Keratinocyte (primary cell): ENCODE measurements around the gene KRTAP10-4. TPM values are rescaled to one million over a fixed set of nuclear protein-coding genes. Genes with fewer than 3 reads are reported as not detected.

Experiments used
- DNase-seq: peaks from one replicate; pipeline ENCODE4 v3.0.0-alpha.2; 2011; ENCODE audit warnings: low read depth, missing footprints, low spot score
- FAIRE-seq: peaks from 2 replicates; lab custom pipeline; 2011; peaks lifted over from hg19 to GRCh38; lab: Jason Lieb, UNC
- H2AFZ ChIP-seq: 2 replicates; pipeline ENCODE4 v1.6.0; 2012; ENCODE audit warnings: low read length, control low read depth, inconsistent platforms; ENCODE audit not compliant: control insufficient read depth
- H3K27ac ChIP-seq: 2 replicates; pipeline ENCODE4 v1.5.1; 2011; ENCODE audit warnings: low read length; ENCODE audit not compliant: control insufficient read depth, insufficient read depth
- H3K27me3 ChIP-seq: 3 replicates; pipeline ENCODE4 v1.6.0; 2011; ENCODE audit warnings: low read length; ENCODE audit not compliant: control insufficient read depth, insufficient read depth; ENCODE audit errors: extremely low read depth
- H3K36me3 ChIP-seq, 2 experiments: 2 replicates in 1 of 2; 3 replicates in 1 of 2; pipeline ENCODE4 v1.5.1; 2011; ENCODE audit warnings: low read length in 2 of 2, mild to moderate bottlenecking in 1 of 2; ENCODE audit not compliant: control insufficient read depth in 2 of 2, insufficient read depth in 2 of 2; ENCODE audit errors: extremely low read depth in 1 of 2
- H3K4me1 ChIP-seq: 3 replicates; pipeline ENCODE4 v1.5.1; 2011; ENCODE audit warnings: low read length; ENCODE audit not compliant: control insufficient read depth, insufficient read depth; ENCODE audit errors: extremely low read depth
- H3K4me2 ChIP-seq: 3 replicates; pipeline ENCODE4 v1.6.0; 2011; ENCODE audit warnings: low read depth, low read length; ENCODE audit not compliant: control insufficient read depth, insufficient read depth; ENCODE audit errors: extremely low read depth
- H3K4me3 ChIP-seq, 3 experiments: fragments of 200-600 bp in 1 of 3; sonication (generic) in 1 of 3; 2 replicates in 2 of 3; 3 replicates in 1 of 3; pipeline ENCODE4 v1.5.1; 2011 to 2016; ENCODE audit warnings: low read length in 3 of 3, mild to moderate bottlenecking in 3 of 3, control low read depth in 2 of 3, inconsistent platforms in 1 of 3, low read depth in 1 of 3, mixed read lengths in 1 of 3, mixed run types in 1 of 3, moderate library complexity in 1 of 3; ENCODE audit not compliant: control insufficient read depth in 2 of 3, insufficient read depth in 2 of 3; ENCODE audit errors: extremely low read depth in 1 of 3
- H3K79me2 ChIP-seq: 2 replicates; pipeline ENCODE4 v1.6.0; 2012; ENCODE audit warnings: low read length; ENCODE audit not compliant: control insufficient read depth, insufficient read depth
- H3K9ac ChIP-seq: 3 replicates; pipeline ENCODE4 v1.6.0; 2011; ENCODE audit warnings: low read length; ENCODE audit not compliant: control insufficient read depth, insufficient read depth; ENCODE audit errors: extremely low read depth
- H3K9me1 ChIP-seq: 3 replicates; pipeline ENCODE4 v1.6.0; 2011; ENCODE audit warnings: low read length; ENCODE audit not compliant: control insufficient read depth, insufficient read depth; ENCODE audit errors: extremely low read depth
- H3K9me3 ChIP-seq: 2 replicates; pipeline ENCODE4 v1.5.1; 2012; ENCODE audit warnings: low read depth, low read length; ENCODE audit not compliant: control insufficient read depth
- H4K20me1 ChIP-seq: 3 replicates; pipeline ENCODE4 v1.6.0; 2011; ENCODE audit warnings: low read length; ENCODE audit not compliant: control insufficient read depth, insufficient read depth; ENCODE audit errors: extremely low read depth
- EZH2 ChIP-seq: IDR thresholded peaks from one replicate; pipeline ENCODE4 v1.6.1; 2012; ENCODE audit warnings: inconsistent platforms, mild to moderate bottlenecking, low read length, moderate library complexity
- dilution Hi-C: fragments of 300-500 bp; cut with MboI; formaldehyde crosslinking; loops from one replicate; pipeline ENCODE4 v1.7.0; 2020; ENCODE audit warnings: low sequenced_read_pairs; ENCODE audit not compliant: extremely low pct_ligation_motif_present
- polyA plus RNA-seq, 5 experiments: library from polyadenylated mRNA; depleted of rRNA in 3 of 5; stranded (reverse) in 3 of 5; stranded (forward) in 1 of 5; unstranded in 1 of 5; fragments of >200 nt; gene quantifications; 1 replicate in 1 of 5; 2 replicates in 3 of 5; 3 replicates in 1 of 5; pipeline versions ENCODE4 v1.2.1 to v1.2.3, GENCODE V29; 2011 to 2012; ENCODE audit warnings: missing spikeins in 2 of 5, low read depth in 1 of 5, low replicate concordance in 1 of 5
- TF ChIP-seq, protein P1 (sequence below), 3 experiments: IDR thresholded peaks in 1 of 3; conservative IDR thresholded peaks in 1 of 3; optimal IDR thresholded peaks in 1 of 3; 2 replicates in 2 of 3; 3 replicates in 1 of 3; pipeline versions ENCODE3 to v1.5.1; 2011; ENCODE audit warnings: low read length in 3 of 3, mild to moderate bottlenecking in 3 of 3, moderate library complexity in 2 of 3, control low read depth in 1 of 3, inconsistent platforms in 1 of 3; ENCODE audit not compliant: insufficient read depth in 2 of 3; ENCODE audit errors: extremely low read depth in 1 of 3

The KRTAP10-4 gene
- polyA plus RNA-seq, 1 donor (not counting 4 experiments of a cell fraction or from before 2014, with no cell fraction given) = not detected

DNA sequence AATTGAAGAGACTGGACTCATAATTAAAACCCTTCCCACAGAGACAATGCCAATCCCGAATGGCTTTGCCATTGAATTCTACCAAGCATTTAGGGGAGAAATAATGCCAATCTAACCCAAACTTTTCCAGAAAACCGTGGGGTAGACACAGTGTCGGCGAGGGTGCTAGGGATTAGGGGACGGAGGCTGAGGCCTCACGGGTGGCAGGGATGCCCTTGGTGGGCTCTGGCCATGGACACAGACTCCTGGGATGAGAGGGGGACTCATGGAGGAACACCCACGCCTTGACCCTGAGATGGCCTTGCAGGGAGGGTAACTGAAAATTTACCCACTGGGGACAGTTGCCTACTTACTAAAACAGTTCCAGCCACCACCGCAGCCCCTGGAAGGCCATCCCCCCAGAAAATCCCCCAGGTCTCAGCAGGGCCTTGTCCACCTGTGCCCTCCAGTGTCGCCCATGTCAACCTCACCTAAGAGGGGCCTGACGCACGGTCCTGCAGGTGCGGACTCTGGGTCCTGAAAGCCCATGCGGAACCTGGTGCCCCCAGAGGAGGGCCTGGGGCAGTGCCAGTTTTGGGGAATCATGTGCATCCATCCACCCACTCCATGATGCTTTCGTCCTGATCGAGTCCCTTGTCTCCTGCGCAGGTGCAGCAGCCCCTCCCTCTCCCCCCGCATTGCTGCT, 5.0 kb downstream of the KRTAP10-4 start:
- Histone ChIP-seq H3K27ac (no peak overlapping the region), H3K4me2 (no peak overlapping the region), H4K20me1 (no peaks in the 10 kb centered on the region), H3K79me2 (no peaks in the 10 kb centered on the region), H3K4me1 (no peaks in the 10 kb centered on the region), H3K36me3 (no peaks in the 10 kb centered on the region), H3K27me3 (no peaks in the 10 kb centered on the region), H3K9me3 (peaks cover 11% of the 10 kb centered on the region), H2AFZ (no peak overlapping the region), H3K9me1 (no peaks in the 10 kb centered on the region), H3K4me3 (no peak overlapping the region), H3K9ac (no peak overlapping the region)
- DNase-seq (no peak), FAIRE-seq (no peak)
- dilution Hi-C loops = no loop called here
- TF ChIP-seq, protein P1, sequence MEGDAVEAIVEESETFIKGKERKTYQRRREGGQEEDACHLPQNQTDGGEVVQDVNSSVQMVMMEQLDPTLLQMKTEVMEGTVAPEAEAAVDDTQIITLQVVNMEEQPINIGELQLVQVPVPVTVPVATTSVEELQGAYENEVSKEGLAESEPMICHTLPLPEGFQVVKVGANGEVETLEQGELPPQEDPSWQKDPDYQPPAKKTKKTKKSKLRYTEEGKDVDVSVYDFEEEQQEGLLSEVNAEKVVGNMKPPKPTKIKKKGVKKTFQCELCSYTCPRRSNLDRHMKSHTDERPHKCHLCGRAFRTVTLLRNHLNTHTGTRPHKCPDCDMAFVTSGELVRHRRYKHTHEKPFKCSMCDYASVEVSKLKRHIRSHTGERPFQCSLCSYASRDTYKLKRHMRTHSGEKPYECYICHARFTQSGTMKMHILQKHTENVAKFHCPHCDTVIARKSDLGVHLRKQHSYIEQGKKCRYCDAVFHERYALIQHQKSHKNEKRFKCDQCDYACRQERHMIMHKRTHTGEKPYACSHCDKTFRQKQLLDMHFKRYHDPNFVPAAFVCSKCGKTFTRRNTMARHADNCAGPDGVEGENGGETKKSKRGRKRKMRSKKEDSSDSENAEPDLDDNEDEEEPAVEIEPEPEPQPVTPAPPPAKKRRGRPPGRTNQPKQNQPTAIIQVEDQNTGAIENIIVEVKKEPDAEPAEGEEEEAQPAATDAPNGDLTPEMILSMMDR (optimal IDR thresholded peaks at IDR 0.05 in 1 of 3, IDR thresholded peaks at IDR 0.05 in 1 of 3, conservative IDR thresholded peaks at IDR 0.05 in 1 of 3; ENCODE audit: extremely low read depth in 1 of 3, insufficient read depth in 2 of 3, low read length in 3 of 3) = no peak
- TF ChIP-seq EZH2 = no peak

GRCh38 chr21:44579056-44579832, 5.7 kb downstream of the KRTAP10-4 start:
- Histone ChIP-seq H4K20me1 (no peaks in the 10 kb centered on the region), H3K4me3 (no peak overlapping the region), H3K9me1 (no peaks in the 10 kb centered on the region), H3K9ac (no peak overlapping the region), H2AFZ (no peak overlapping the region), H3K9me3 (peaks cover 11% of the 10 kb centered on the region), H3K27me3 (no peaks in the 10 kb centered on the region), H3K4me2 (no peak overlapping the region), H3K4me1 (no peaks in the 10 kb centered on the region), H3K36me3 (no peaks in the 10 kb centered on the region), H3K27ac (no peak overlapping the region), H3K79me2 (no peaks in the 10 kb centered on the region)
- FAIRE-seq = no peak
- TF ChIP-seq, protein P1 (optimal IDR thresholded peaks at IDR 0.05 in 1 of 3, IDR thresholded peaks at IDR 0.05 in 1 of 3, conservative IDR thresholded peaks at IDR 0.05 in 1 of 3; ENCODE audit: extremely low read depth in 1 of 3, insufficient read depth in 2 of 3, low read length in 3 of 3) = no peak
- TF ChIP-seq EZH2 = no peak
- dilution Hi-C loops = no loop called here
- DNase-seq = no peak
